Measurements from ENCODE around the gene MYRIP.

GRCh38 chr3:40118091-40118490 is 308.7 kb downstream of the MYRIP start:
- TF ChIP-seq CTCF (IDR thresholded peaks at IDR 0.05; ENCODE audit: low read depth, low read length) (no peak), EZH2phosphoT487 (IDR thresholded peaks at IDR 0.05; ENCODE audit: low read depth) (no peak)

All from OCI-LY3 (cell line).